ENCODE data around the gene DDI1. TPM values are rescaled to one million over a fixed set of nuclear protein-coding genes. Genes with fewer than 3 reads are reported as not detected.

Gene DDI1
- total and polyA plus RNA-seq, 2 donors from 2014 or later = not detected

- Histone ChIP-seq H3K27ac (ENCODE audit: low read depth in 2 of 2, low read length in 2 of 2) (no peak overlapping the region), H3K4me1 (ENCODE audit: control insufficient read depth in 2 of 3, insufficient read depth in 2 of 3, low read depth in 1 of 3, low read length in 3 of 3) (no peaks in the 10 kb centered on the region), H3K36me3 (ENCODE audit: control insufficient read depth in 2 of 3, insufficient read depth in 3 of 3, low read length in 3 of 3) (no peaks in the 10 kb centered on the region), H3K27me3 (ENCODE audit: control insufficient read depth, insufficient read depth, low read length) (no peaks in the 10 kb centered on the region), H3K9me3 (ENCODE audit: control insufficient read depth in 2 of 3, insufficient read depth in 1 of 3, low read length in 3 of 3) (no peaks in the 10 kb centered on the region), H3K4me3 (ENCODE audit: low read length in 3 of 3) (no peak overlapping the region), H3K9ac (ENCODE audit: low read length in 3 of 3) (no peak overlapping the region)
- FAIRE-seq (no peak), DNase-seq (no peak)
- intact Hi-C loops (cut with DNase I) = no loop called here
- TF ChIP-seq, protein P1, sequence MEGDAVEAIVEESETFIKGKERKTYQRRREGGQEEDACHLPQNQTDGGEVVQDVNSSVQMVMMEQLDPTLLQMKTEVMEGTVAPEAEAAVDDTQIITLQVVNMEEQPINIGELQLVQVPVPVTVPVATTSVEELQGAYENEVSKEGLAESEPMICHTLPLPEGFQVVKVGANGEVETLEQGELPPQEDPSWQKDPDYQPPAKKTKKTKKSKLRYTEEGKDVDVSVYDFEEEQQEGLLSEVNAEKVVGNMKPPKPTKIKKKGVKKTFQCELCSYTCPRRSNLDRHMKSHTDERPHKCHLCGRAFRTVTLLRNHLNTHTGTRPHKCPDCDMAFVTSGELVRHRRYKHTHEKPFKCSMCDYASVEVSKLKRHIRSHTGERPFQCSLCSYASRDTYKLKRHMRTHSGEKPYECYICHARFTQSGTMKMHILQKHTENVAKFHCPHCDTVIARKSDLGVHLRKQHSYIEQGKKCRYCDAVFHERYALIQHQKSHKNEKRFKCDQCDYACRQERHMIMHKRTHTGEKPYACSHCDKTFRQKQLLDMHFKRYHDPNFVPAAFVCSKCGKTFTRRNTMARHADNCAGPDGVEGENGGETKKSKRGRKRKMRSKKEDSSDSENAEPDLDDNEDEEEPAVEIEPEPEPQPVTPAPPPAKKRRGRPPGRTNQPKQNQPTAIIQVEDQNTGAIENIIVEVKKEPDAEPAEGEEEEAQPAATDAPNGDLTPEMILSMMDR (IDR thresholded peaks at IDR 0.05; ENCODE audit: borderline replicate concordance, extremely low read depth, insufficient read depth) = no peak
These were observed 31.1 kb downstream of the DDI1 start for GRCh38 chr11:104067534-104067933.

- Histone ChIP-seq H3K4me3 (ENCODE audit: low read length in 3 of 3) (no peak overlapping the region), H3K27ac (ENCODE audit: low read depth in 2 of 2, low read length in 2 of 2) (no peak overlapping the region), H3K9me3 (ENCODE audit: control insufficient read depth in 2 of 3, insufficient read depth in 1 of 3, low read length in 3 of 3) (no peaks in the 10 kb centered on the region), H3K36me3 (ENCODE audit: control insufficient read depth in 2 of 3, insufficient read depth in 3 of 3, low read length in 3 of 3) (no peaks in the 10 kb centered on the region), H3K4me1 (ENCODE audit: control insufficient read depth in 2 of 3, insufficient read depth in 2 of 3, low read depth in 1 of 3, low read length in 3 of 3) (no peaks in the 10 kb centered on the region), H3K27me3 (ENCODE audit: control insufficient read depth, insufficient read depth, low read length) (no peaks in the 10 kb centered on the region), H3K9ac (ENCODE audit: low read length in 3 of 3) (no peak overlapping the region)
- TF ChIP-seq, protein P1 (IDR thresholded peaks at IDR 0.05; ENCODE audit: borderline replicate concordance, extremely low read depth, insufficient read depth) = no peak
- DNase-seq = no peak
- no peak for FAIRE-seq
- intact Hi-C loops (cut with DNase I) = no loop called here
These were observed 37.7 kb downstream of the DDI1 start for GRCh38 chr11:104073950-104074705.

DNA sequence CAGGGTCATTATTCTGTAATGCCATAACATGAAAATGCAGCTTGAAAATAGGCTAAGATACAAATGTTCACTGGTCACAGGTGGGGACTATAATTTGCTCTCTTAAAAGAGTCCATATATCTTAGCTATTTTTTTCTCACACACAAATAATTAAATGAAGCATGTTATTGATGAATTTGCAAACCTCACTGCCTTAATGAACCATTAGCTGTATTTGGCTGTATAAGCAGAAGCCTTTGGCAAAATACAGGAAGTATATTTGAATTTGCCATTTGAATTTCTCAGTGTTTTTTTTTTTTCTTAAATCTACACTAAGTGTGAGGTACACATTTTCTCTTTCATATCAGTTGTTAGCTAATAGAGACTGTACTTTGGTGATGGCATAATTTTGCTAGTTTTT is 38.7 kb downstream of the DDI1 start:
- Histone ChIP-seq H3K4me1 (ENCODE audit: control insufficient read depth in 2 of 3, insufficient read depth in 2 of 3, low read depth in 1 of 3, low read length in 3 of 3) (no peaks in the 10 kb centered on the region), H3K4me3 (ENCODE audit: low read length in 3 of 3) (no peak overlapping the region), H3K9ac (ENCODE audit: low read length in 3 of 3) (no peak overlapping the region), H3K27ac (ENCODE audit: low read depth in 2 of 2, low read length in 2 of 2) (no peak overlapping the region), H3K27me3 (ENCODE audit: control insufficient read depth, insufficient read depth, low read length) (no peaks in the 10 kb centered on the region), H3K9me3 (ENCODE audit: control insufficient read depth in 2 of 3, insufficient read depth in 1 of 3, low read length in 3 of 3) (no peaks in the 10 kb centered on the region), H3K36me3 (ENCODE audit: control insufficient read depth in 2 of 3, insufficient read depth in 3 of 3, low read length in 3 of 3) (no peaks in the 10 kb centered on the region)
- FAIRE-seq (no peak), DNase-seq (no peak)
- intact Hi-C loops (cut with DNase I) = no loop called here
- TF ChIP-seq, protein P1 (IDR thresholded peaks at IDR 0.05; ENCODE audit: borderline replicate concordance, extremely low read depth, insufficient read depth) = no peak

All from kidney (tissue), 14 donors.